Measurements from ENCODE around the gene ZNF669.

ZNF669 gene

DNA sequence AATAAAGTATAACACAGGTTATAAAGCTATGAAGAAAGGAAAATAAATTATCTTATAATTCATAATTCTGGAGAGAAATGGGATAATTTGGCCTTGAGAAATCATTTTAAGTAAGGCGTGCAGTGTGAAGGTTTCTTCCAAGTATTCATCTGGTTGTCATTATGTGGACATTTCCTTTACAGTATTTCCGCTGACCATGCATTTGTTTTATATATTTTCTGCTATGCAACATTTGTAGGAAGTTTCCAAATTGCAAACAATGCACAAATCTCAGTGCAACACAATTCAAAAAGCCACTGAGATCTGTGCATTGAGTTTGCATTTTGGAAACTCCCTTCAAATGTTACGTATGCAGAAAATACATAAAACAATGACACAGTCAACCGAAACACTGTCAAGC lies 43.4 kb downstream of the ZNF669 start:
- no peak for DNase-seq (ENCODE audit: low read depth)

DNA sequence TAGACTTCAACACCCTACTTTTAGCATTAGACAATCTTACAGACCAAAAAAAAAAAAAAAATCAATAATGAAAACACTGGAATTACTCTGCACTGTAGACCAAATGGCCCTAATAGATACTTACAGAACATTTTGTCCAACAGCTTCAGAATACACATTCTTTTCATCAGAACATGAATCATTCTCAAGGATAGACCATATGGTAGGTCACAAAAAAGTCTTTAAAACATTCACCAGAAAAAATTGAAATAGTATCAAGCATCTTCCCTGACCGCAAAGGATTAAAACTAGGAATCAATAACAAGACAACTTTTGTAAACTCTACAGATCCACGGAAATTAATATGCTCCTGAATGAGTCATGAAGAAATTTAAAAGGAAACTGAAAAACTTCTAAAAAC lies 48.1 kb downstream of the ZNF669 start:
- DNase-seq (ENCODE audit: low read depth) = no peak

DNA sequence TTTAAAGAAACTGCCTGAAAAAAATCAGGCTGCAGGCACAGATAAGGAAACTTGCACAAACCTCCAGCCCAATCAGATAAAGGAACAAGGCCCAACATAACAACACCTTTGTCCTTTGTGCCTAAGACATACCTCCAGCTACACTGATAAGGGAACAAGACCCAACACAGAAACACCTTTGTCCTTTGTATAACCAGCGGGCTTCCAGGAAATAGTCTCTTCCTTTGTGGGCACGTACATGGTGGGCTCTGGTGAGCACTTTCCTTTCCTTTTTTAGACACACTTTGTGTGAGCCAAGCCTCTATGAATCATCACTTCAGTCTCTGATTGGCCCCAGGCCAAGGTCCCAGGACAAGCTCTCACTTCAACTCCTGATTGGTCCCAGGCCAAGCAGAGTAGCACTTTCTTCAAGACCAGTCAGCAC lies 49.2 kb downstream of the ZNF669 start:
- DNase-seq (ENCODE audit: low read depth) = peak; percentile 26
